Endothelial cell of umbilical vein (primary cell): ENCODE measurements around the gene ATXN1.

Experiments used
- EZH2 ChIP-seq: IDR thresholded peaks from 2 replicates; pipeline ENCODE4 v1.6.1; 2012; ENCODE audit warnings: borderline replicate concordance, low read depth, mild to moderate bottlenecking, moderate library complexity, low read length, inconsistent platforms; ENCODE audit not compliant: severe bottlenecking
- POLR2A ChIP-seq: IDR thresholded peaks from 2 replicates; pipeline ENCODE4 v1.6.1; 2012; ENCODE audit warnings: low read depth, mild to moderate bottlenecking, control low read depth, low read length
- POLR2AphosphoS5 ChIP-seq: IDR thresholded peaks from 2 replicates; pipeline ENCODE4 v1.6.1; 2012; ENCODE audit warnings: low read depth, mild to moderate bottlenecking, control low read depth, low read length, moderate library complexity; ENCODE audit not compliant: insufficient read depth
- TF ChIP-seq, protein P1 (sequence below), 2 donors: IDR thresholded peaks; 1 replicate in 1 of 2; 2 replicates in 1 of 2; pipeline ENCODE4 v1.5.1; 2011; ENCODE audit warnings: low read length in 2 of 2, mild to moderate bottlenecking in 2 of 2, moderate library complexity in 2 of 2, control low read depth in 1 of 2, inconsistent platforms in 1 of 2, low read depth in 1 of 2; ENCODE audit not compliant: insufficient read depth in 1 of 2; ENCODE audit errors: extremely low read depth in 1 of 2
- TF ChIP-seq, protein P2 (sequence below): IDR thresholded peaks from 2 replicates; pipeline ENCODE4 v1.6.1; 2011; ENCODE audit not compliant: insufficient read depth, insufficient read length

DNA sequence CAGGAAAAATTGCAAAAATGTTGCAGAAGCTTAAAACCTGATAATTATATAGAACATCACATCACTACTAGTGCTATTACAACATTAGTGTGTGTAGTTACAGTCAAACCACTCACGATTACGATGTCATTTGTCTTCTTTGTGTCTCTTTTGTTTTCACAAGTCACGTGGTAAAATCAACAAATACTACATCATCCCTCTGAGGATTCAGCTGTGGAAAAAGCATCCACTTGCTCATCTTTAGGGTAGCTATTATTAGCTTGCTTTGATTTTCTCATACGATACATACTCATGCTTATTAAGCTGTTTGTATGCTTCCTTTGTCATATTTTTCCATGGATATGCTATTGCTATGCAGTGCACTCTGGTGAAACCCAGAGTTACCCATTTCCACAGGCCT, 22.2 kb upstream of the ATXN1 start:
- no peak for TF ChIP-seq POLR2A
- TF ChIP-seq, protein P1, sequence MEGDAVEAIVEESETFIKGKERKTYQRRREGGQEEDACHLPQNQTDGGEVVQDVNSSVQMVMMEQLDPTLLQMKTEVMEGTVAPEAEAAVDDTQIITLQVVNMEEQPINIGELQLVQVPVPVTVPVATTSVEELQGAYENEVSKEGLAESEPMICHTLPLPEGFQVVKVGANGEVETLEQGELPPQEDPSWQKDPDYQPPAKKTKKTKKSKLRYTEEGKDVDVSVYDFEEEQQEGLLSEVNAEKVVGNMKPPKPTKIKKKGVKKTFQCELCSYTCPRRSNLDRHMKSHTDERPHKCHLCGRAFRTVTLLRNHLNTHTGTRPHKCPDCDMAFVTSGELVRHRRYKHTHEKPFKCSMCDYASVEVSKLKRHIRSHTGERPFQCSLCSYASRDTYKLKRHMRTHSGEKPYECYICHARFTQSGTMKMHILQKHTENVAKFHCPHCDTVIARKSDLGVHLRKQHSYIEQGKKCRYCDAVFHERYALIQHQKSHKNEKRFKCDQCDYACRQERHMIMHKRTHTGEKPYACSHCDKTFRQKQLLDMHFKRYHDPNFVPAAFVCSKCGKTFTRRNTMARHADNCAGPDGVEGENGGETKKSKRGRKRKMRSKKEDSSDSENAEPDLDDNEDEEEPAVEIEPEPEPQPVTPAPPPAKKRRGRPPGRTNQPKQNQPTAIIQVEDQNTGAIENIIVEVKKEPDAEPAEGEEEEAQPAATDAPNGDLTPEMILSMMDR (IDR thresholded peaks at IDR 0.05; ENCODE audit: extremely low read depth in 1 of 2, insufficient read depth in 1 of 2, low read depth in 1 of 2, low read length in 2 of 2) = no peak
- TF ChIP-seq, protein P2, sequence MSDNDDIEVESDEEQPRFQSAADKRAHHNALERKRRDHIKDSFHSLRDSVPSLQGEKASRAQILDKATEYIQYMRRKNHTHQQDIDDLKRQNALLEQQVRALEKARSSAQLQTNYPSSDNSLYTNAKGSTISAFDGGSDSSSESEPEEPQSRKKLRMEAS = no peak
- no peak for TF ChIP-seq EZH2
- no peak for TF ChIP-seq POLR2AphosphoS5
